ENCODE data around the gene CPA5.

Gene CPA5

DNA sequence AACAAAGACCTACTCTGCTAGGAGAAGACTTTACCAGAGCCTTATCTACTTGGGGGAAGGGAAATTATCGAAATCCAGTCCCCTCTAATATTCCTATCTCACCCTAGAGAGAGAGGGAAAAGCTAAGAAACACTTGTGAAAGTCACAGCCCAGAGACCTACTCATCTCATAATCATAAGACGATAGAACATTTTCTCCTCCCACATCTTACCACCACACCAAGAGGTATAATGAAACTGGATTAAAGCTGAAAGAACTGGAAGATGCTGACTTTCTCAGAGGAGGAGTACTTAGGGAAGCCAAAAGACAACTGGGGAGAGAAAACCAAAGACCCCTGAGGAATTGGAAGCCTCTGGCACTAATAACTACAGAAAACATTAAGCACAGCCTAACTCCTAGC is 10.8 kb upstream of the CPA5 start:
- no CpG with 5 or more reads among the region's 2 CpGs for WGBS, 2 experiments (ENCODE audit: insufficient coverage in 2 of 2)
- no peak overlapping the region for H3K27ac ChIP-seq (ENCODE audit: low read depth, low read length, severe bottlenecking)
- H3K9me3 ChIP-seq (ENCODE audit: control insufficient read depth, low read length) = no peaks in the 10 kb centered on the region
- H3K4me3 ChIP-seq (ENCODE audit: extremely low read depth, insufficient read depth, low read length, poor library complexity, severe bottlenecking) = no peak overlapping the region
- no peaks in the 10 kb centered on the region for H3K4me1 ChIP-seq (ENCODE audit: control insufficient read depth, insufficient read depth, low read length, poor library complexity, severe bottlenecking)
- no peaks in the 10 kb centered on the region for H3K36me3 ChIP-seq (ENCODE audit: control insufficient read depth, insufficient read depth, low read length)

DNA sequence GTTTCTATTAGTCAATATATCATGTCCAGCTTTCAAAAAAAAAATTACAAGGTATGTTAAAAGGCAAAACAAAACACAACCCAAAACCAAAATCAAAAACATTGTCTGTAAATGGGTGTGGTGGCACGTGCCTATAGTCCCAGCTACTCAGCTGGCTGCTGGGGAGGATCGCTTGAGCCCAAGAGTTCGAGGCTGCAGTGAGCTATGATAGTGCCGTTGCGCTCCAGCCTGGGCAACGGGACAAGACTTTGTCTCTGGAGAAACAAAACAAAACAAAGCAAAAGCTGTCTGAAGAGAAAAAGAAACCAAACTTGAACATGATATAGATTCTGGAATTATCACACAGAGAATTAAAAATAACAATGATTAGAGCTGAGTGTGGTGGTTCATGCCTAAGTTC is 10.3 kb upstream of the CPA5 start:
- WGBS, 2 experiments (ENCODE audit: insufficient coverage in 2 of 2) = 95 to 96% methylated on average over 3 to 5 of the region's 6 CpGs
- Histone ChIP-seq H3K4me1 (ENCODE audit: control insufficient read depth, insufficient read depth, low read length, poor library complexity, severe bottlenecking) (no peaks in the 10 kb centered on the region), H3K27ac (ENCODE audit: low read depth, low read length, severe bottlenecking) (no peak overlapping the region), H3K9me3 (ENCODE audit: control insufficient read depth, low read length) (no peaks in the 10 kb centered on the region), H3K36me3 (ENCODE audit: control insufficient read depth, insufficient read depth, low read length) (no peaks in the 10 kb centered on the region), H3K4me3 (ENCODE audit: extremely low read depth, insufficient read depth, low read length, poor library complexity, severe bottlenecking) (no peak overlapping the region)

DNA sequence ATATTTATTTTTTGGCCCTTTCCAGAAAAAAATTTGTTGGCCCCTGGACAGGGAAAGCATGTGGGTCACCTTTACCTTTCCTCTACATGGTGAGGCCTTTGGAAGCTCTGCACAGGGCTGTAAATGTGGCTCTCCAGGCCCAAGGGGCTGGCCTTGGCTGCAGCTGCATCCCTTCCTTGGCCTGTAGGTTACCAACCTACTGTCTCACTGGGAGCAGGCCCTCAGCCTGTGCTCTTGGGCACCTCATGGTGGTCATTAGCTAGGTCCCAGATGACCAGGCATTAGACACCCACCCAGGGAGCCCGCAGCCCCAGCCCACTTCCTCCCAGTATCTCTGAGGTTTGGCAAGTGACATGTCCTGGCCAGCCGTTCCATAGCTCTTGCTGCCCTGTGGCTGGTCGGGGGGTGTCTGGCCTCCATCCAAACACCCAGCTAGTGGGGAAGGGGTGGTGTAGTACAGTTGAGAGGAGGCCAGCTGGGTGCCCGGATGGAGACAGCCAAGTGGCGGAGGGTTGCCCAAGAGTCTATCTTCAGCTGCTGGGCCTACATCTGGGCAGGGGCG is 7.1 kb upstream of the CPA5 start:
- Histone ChIP-seq H3K4me3 (ENCODE audit: extremely low read depth, insufficient read depth, low read length, poor library complexity, severe bottlenecking) (no peak overlapping the region), H3K4me1 (ENCODE audit: control insufficient read depth, insufficient read depth, low read length, poor library complexity, severe bottlenecking) (no peaks in the 10 kb centered on the region), H3K36me3 (ENCODE audit: control insufficient read depth, insufficient read depth, low read length) (no peaks in the 10 kb centered on the region), H3K9me3 (ENCODE audit: control insufficient read depth, low read length) (no peaks in the 10 kb centered on the region), H3K27ac (ENCODE audit: low read depth, low read length, severe bottlenecking) (no peak overlapping the region)
- 97 to 100% methylated on average over 3 to 4 of the region's 6 CpGs for whole genome bisulfite sequencing, 2 experiments (ENCODE audit: insufficient coverage in 2 of 2)

DNA sequence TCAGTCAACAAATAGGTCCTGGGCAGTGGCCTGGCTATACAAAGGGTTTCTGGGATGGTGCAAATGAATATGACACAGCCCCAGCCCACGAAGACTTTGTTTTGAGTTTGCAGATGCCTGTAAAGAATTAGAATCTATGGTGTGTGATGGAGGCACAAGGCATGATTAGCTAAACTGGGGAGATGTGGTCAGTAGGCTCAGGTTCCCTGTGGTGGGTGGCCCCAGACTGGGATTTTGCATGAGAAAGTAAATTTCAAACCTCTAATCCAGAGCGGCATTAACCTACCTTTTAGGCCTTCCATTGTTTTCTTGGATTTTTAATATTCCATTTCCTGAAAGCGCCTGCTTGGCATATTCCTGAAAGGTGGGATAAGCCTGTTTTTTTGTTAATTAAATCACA is 6.4 kb upstream of the CPA5 start:
- no peak overlapping the region for H3K27ac ChIP-seq (ENCODE audit: low read depth, low read length, severe bottlenecking)

DNA sequence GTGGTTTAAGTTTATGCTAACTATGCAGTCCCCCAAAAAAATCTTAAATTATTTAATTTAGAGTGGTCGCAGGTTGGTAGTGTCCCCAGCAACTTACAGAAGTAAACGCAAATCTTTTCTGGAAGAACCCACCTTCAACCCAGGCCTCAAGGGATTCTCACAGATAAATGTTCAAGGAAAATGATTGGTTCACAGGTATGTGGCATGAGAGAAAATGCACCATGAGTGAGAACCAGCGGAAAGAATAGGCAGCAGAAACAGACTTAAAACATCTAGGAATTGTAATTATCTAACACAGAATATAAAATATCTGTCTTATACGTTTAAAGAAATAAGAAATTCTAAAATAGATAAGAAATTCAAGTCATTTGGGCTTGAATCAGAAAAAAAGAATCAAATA is 2.7 kb upstream of the CPA5 start:
- WGBS, 2 experiments (ENCODE audit: insufficient coverage in 2 of 2) = no CpG with 5 or more reads among the region's 4 CpGs
- Histone ChIP-seq H3K27ac (ENCODE audit: low read depth, low read length, severe bottlenecking) (no peak overlapping the region), H3K9me3 (ENCODE audit: control insufficient read depth, low read length) (no peaks in the 10 kb centered on the region), H3K4me1 (ENCODE audit: control insufficient read depth, insufficient read depth, low read length, poor library complexity, severe bottlenecking) (peaks cover 14% of the 10 kb centered on the region), H3K4me3 (ENCODE audit: extremely low read depth, insufficient read depth, low read length, poor library complexity, severe bottlenecking) (no peak overlapping the region), H3K36me3 (ENCODE audit: control insufficient read depth, insufficient read depth, low read length) (no peaks in the 10 kb centered on the region)

More for the DNA sequence above, 6.4 kb upstream of the CPA5 start:
- WGBS, 2 experiments (ENCODE audit: insufficient coverage in 2 of 2) = 48 to 83% methylated on average over 1 to 2 of the region's 3 CpGs
- Histone ChIP-seq H3K36me3 (ENCODE audit: control insufficient read depth, insufficient read depth, low read length) (no peaks in the 10 kb centered on the region), H3K4me1 (ENCODE audit: control insufficient read depth, insufficient read depth, low read length, poor library complexity, severe bottlenecking) (no peaks in the 10 kb centered on the region), H3K9me3 (ENCODE audit: control insufficient read depth, low read length) (no peaks in the 10 kb centered on the region), H3K4me3 (ENCODE audit: extremely low read depth, insufficient read depth, low read length, poor library complexity, severe bottlenecking) (no peak overlapping the region)

DNA sequence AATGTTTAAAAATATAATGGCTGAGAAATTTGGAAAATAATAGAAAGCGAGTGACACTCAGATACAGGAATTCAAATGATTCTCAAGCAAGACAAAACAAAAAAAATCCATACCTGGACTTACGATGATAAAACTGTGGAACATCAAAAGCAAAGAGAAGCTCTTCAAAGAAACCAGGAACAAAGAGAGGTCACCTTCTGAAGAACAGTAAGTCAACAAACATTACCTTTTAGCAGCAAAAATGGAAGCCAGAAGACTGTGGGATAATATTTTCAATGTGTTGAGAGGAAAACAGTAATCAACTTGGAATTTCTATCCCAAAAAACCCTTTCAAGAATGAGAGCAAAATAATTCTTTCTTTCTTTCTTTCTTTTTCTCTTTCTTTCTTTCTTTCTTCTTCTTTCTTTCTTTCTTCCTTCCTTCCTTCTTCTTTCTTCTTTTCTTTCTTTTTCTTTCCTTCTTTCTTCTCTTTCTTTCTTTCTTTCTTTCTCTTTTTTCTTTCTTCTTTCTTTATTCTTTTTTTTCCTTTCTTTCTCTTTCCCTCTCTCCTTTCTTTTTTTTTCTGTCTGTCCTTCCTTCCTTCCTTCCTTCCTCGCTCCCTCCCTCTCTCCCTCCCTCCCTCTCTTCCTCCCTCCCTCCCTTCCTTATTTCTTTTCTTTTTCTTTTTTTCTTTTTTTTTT is 1.8 kb upstream of the CPA5 start:
- Histone ChIP-seq H3K4me1 (ENCODE audit: control insufficient read depth, insufficient read depth, low read length, poor library complexity, severe bottlenecking) (peaks cover 14% of the 10 kb centered on the region), H3K27ac (ENCODE audit: low read depth, low read length, severe bottlenecking) (no peak overlapping the region), H3K36me3 (ENCODE audit: control insufficient read depth, insufficient read depth, low read length) (no peaks in the 10 kb centered on the region), H3K4me3 (ENCODE audit: extremely low read depth, insufficient read depth, low read length, poor library complexity, severe bottlenecking) (no peak overlapping the region), H3K9me3 (ENCODE audit: control insufficient read depth, low read length) (no peaks in the 10 kb centered on the region)
- WGBS, 2 experiments (ENCODE audit: insufficient coverage in 2 of 2) = 90 to 100% methylated on average over 1 of the region's 3 CpGs

DNA sequence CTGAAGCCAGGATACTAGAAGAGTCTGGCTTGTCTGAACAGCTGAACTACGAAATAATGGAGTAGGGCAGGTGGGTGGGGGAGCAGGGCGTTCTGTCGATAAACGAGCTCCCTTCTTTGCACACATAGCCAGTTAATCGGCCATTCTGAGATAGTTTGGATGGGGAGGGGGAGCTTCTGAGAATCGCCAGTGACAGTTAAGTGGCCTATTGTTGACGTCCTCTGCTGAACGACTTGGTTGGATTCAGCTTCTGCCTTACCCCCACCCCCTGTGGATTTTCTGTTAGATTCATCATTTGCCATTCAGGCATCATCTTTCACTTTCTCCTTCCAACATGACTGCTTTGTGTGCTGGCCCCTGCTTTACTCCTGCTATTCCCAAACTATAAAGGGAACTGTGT is 520 bp downstream of the CPA5 start:
- WGBS, 2 experiments (ENCODE audit: insufficient coverage in 2 of 2) = 42 to 64% methylated on average over 3 of the region's 8 CpGs

DNA sequence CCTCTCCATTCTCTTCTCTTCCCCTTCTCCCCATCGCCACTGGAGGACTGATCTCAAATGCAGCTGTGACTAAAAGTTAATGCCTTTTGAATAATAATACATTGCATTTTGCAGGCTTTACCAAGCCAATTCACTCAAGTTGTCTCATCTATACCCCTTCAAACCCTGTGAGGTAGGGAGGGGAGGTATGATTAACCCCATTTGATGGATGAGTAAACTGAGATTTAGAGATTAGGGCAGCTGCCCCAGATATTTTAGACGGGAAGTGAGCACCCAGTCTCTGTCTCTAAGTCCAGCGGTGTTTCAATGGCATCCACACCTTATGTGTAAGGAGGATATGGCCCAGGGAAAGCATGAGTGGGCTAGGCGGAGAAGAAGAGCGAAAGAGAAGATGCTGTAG is 1.1 kb downstream of the CPA5 start:
- Histone ChIP-seq H3K4me3 (ENCODE audit: extremely low read depth, insufficient read depth, low read length, poor library complexity, severe bottlenecking) (no peak overlapping the region), H3K9me3 (ENCODE audit: control insufficient read depth, low read length) (no peaks in the 10 kb centered on the region), H3K27ac (ENCODE audit: low read depth, low read length, severe bottlenecking) (no peak overlapping the region), H3K4me1 (ENCODE audit: control insufficient read depth, insufficient read depth, low read length, poor library complexity, severe bottlenecking) (peaks cover 19% of the 10 kb centered on the region), H3K36me3 (ENCODE audit: control insufficient read depth, insufficient read depth, low read length) (no peaks in the 10 kb centered on the region)
- WGBS, 2 experiments (ENCODE audit: insufficient coverage in 2 of 2) = 96 to 100% methylated on average over 4 of the region's 5 CpGs

More for the DNA sequence above, 520 bp downstream of the CPA5 start:
- H3K36me3 ChIP-seq (ENCODE audit: control insufficient read depth, insufficient read depth, low read length) = no peaks in the 10 kb centered on the region
- H3K4me3 ChIP-seq (ENCODE audit: extremely low read depth, insufficient read depth, low read length, poor library complexity, severe bottlenecking) = no peak overlapping the region
- peaks cover 14% of the 10 kb centered on the region for H3K4me1 ChIP-seq (ENCODE audit: control insufficient read depth, insufficient read depth, low read length, poor library complexity, severe bottlenecking)
- H3K9me3 ChIP-seq (ENCODE audit: control insufficient read depth, low read length) = no peaks in the 10 kb centered on the region
- H3K27ac ChIP-seq (ENCODE audit: low read depth, low read length, severe bottlenecking) = no peak overlapping the region

DNA sequence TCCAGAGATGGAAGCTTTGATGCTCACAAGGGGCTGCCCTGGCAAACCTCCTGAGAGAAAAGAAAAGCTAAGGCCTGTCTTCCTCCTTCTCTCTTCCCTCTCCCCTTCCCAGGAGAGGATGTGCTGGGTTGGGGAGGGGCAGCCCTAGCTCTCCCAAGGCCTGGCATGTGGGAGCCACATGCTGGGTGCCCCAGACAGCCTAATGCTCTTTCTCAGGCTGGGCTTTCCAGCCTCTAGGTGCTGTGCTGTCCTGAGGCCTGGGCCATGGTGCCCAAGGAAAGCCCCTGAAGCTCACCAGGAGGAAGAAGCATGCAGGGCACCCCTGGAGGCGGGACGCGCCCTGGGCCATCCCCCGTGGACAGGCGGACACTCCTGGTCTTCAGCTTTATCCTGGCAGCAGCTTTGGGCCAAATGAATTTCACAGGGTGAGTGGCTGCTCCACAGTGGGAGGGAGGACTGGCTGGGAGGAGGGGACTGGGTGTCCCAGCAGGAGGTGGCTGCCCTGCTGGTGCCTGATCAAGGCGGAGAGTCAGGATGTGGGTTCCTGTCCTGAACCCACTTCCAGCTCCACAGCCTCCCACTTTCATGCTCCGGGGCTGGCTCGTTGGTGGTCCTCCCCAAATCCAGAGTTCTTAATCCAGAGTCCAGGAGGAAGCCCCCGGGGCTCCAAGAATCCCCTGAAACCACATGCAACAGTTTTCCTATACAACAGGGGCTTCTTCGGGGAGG is 1.7 kb downstream of the CPA5 start:
- Histone ChIP-seq H3K36me3 (ENCODE audit: control insufficient read depth, insufficient read depth, low read length) (no peaks in the 10 kb centered on the region), H3K27ac (ENCODE audit: low read depth, low read length, severe bottlenecking) (no peak overlapping the region), H3K4me3 (ENCODE audit: extremely low read depth, insufficient read depth, low read length, poor library complexity, severe bottlenecking) (no peak overlapping the region), H3K9me3 (ENCODE audit: control insufficient read depth, low read length) (no peaks in the 10 kb centered on the region), H3K4me1 (ENCODE audit: control insufficient read depth, insufficient read depth, low read length, poor library complexity, severe bottlenecking) (peaks cover 24% of the 10 kb centered on the region)
- 83 to 91% methylated on average over 4 to 9 of the region's 10 CpGs for WGBS, 2 experiments (ENCODE audit: insufficient coverage in 2 of 2)

DNA sequence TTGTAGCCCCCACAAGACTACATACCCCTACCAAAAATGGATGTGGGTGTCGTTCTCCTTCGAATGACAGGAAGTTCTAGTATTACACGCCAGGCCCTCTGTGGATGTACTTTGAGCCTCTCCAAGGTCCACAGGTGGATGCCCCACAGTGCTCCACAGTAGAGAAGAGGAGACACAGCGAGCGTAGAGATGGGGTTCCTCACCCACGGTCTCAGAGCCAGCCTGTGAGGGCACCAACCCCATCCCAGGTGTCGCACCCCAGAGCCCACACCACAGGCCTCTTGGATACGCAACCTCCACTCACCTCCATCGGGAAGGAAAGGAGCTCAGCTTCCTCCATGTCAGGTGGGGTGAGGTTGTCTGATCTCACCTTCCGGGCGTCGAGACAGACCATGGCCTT is 2.3 kb downstream of the CPA5 start:
- WGBS, 2 experiments (ENCODE audit: insufficient coverage in 2 of 2) = 88 to 98% methylated on average over 5 to 7 of the region's 12 CpGs
- H3K9me3 ChIP-seq (ENCODE audit: control insufficient read depth, low read length) = no peaks in the 10 kb centered on the region
- no peaks in the 10 kb centered on the region for H3K36me3 ChIP-seq (ENCODE audit: control insufficient read depth, insufficient read depth, low read length)
- no peak overlapping the region for H3K27ac ChIP-seq (ENCODE audit: low read depth, low read length, severe bottlenecking)
- no peak overlapping the region for H3K4me3 ChIP-seq (ENCODE audit: extremely low read depth, insufficient read depth, low read length, poor library complexity, severe bottlenecking)
- peaks cover 30% of the 10 kb centered on the region for H3K4me1 ChIP-seq (ENCODE audit: control insufficient read depth, insufficient read depth, low read length, poor library complexity, severe bottlenecking)
